SKM-1 treated with dmso at 0.1 percent for 144 hours (cell line): ENCODE measurements around the gene ALG9.
"Not testable (repeated sequence)": the region's sequence is repeated elsewhere in the genome, so short reads cannot be mapped to it uniquely, and the experiment has no call there.

Source experiments
- DNase-seq: peaks from one replicate; lab custom pipeline; 2025; ENCODE audit not compliant: unreplicated experiment; lab: John Stamatoyannopoulos, UW

The ALG9 gene

DNA sequence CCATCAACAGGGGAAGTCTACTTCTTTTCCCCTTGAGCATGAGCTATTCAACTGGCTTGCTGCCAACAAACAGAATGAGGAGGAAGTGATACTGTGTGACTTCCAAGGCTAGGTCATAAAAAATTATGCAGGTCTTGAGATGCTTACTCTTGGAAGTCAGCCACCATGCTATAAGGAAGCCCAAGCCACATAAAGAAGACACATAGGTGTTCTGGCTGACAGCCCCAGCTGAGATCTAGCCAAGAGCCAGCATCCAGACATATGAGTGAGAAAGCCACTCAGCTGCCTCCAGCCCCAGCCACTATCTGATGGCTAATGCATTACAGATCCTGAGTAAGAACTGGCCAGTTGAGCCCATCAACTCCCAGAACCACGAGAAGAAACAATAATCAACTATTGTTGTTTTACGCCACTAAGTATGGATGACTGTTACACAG lies 74.2 kb downstream of the ALG9 start:
- peak; percentile 51 for DNase-seq

DNA sequence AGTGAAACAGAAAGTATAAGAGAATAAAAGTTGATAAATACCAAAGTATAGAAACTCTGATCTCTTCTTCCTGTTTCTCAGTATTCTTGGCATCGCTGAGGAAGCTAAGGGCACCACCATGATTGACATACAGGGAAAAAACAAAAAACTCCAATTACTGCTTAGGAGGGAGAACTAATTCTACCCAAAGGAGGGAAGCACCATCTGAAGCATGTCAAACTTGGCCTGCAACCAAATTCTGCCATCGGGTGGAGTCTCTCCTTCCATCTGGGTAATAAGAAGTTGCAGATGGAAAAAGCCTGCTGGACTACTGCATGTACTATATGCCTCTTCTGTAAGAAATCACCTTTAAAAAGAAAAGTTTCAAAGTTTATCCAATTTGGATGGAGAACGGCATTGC lies 74.7 kb downstream of the ALG9 start:
- no peak for DNase-seq

- DNase-seq = no peak
Observed at GRCh38 chr11:111795334-111795985, 75.9 kb downstream of the ALG9 start.

- DNase-seq = no peak
Observed at GRCh38 chr11:111793863-111794262, 77.5 kb downstream of the ALG9 start.

GRCh38 chr11:111792955-111793500 lies 78.4 kb downstream of the ALG9 start:
- no peak for DNase-seq

GRCh38 chr11:111792314-111792713 lies 79.1 kb downstream of the ALG9 start:
- DNase-seq = no peak

DNA sequence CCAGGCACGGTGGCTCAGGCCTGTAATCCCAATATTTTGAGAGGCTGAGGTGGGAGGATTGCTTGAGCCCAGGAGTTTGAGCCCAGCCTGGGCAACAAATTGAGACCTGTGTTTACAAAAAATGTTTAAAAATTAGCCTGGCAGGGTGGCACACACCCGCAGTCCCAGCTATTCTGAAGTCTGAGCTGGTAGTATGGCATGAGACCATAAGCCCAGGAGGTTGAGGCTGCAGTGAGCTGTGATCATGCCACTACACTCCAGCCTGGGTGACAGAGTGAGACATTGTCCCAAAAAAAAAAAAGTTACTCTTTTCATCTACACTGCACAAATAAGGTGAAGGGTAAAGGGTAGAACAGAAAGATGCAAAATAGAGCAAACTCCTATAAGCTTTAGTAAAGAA lies 82.9 kb downstream of the ALG9 start:
- no peak for DNase-seq

- peak; percentile 22 for DNase-seq
Observed at GRCh38 chr11:111788051-111788450, 83.3 kb downstream of the ALG9 start.

- DNase-seq = no peak
Observed at GRCh38 chr11:111785886-111786412, 85.4 kb downstream of the ALG9 start.

DNA sequence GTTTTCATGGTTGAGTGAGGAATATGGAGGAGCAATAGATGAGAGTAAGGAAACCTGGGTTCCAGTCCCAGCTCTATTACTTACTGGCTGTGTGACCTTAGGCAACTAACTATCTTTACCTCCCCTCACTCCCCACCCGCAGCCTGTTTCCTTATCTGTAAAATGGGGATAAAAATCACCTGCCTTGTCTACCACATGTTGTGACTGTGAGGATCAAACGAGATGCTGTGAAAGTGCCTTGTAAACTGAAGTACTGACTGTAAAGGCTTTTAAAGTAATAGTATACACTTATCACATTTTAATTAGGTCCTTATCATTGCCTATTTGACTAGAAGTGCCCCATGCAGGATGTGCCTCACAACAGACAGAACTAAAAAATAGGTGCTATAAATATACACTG lies 86.3 kb downstream of the ALG9 start:
- no peak for DNase-seq

DNA sequence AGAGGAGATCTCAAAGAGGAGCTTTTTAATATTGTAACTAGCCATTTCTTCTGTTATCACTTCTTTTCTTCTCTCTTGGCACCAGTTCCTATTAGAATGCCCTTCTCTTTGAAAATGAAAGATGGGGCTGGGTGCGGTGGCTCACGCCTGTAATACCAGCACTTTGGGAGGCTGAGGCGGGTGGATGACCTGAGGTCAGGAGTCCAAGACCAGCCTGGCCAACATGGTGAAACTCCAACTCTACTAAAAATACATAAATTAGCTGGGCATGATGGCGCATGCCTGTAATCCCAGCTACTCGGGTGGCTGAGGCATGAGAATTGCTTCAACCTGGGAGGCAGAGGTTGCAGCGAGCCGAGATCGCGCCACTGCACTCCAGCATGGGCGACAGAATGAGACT lies 87.1 kb downstream of the ALG9 start:
- DNase-seq = not testable (repeated sequence)

GRCh38 chr11:111782109-111782741 lies 89.2 kb downstream of the ALG9 start:
- DNase-seq = no peak

DNA sequence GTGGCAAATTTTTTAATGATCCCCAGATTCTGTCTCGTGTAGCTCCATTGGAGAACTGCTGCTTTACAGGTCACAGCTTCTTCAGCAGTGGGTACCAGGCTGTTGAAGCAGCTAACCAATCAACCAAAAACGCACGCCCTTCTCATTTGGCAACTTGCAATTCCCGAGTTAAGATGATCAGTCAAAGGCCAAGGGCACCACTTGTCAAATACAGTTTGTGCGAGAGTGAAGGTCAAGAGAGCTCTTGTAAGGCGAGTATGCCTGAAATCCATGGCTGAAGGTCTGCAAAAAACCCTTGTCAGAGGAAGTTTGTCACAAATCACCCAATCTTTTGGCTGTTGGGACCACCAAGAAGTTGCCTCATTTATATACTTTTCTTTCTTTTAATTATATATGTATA lies 92.3 kb downstream of the ALG9 start:
- DNase-seq = no peak

DNA sequence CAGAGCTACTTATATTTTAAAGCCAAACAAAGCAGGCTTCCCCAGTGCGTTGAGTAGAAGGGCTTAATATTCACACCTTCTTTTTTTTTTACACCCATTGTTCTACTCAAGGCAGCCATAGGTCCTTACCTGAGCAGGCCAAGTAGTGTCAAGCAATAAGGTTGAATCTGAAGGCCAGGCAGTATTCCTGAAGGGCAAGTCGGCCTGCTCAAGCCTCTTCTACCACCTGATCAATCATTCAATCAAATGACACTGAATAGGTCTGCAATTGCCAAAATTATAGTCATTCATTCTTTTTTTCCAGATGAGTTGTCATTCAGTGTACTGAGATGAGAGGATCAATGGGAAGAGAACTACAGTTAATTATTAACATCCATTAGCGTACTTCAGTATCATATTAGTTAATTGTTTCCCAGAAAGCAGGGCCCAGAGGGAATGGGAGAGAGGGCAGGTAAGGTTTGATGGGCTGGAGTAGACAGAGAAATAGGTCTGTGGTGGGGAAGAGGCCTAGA lies 93.3 kb downstream of the ALG9 start:
- DNase-seq = no peak

GRCh38 chr11:111777094-111778046 lies 94.0 kb downstream of the ALG9 start:
- DNase-seq = peak; percentile 77

GRCh38 chr11:111776398-111777093 lies 94.8 kb downstream of the ALG9 start:
- DNase-seq = no peak

DNA sequence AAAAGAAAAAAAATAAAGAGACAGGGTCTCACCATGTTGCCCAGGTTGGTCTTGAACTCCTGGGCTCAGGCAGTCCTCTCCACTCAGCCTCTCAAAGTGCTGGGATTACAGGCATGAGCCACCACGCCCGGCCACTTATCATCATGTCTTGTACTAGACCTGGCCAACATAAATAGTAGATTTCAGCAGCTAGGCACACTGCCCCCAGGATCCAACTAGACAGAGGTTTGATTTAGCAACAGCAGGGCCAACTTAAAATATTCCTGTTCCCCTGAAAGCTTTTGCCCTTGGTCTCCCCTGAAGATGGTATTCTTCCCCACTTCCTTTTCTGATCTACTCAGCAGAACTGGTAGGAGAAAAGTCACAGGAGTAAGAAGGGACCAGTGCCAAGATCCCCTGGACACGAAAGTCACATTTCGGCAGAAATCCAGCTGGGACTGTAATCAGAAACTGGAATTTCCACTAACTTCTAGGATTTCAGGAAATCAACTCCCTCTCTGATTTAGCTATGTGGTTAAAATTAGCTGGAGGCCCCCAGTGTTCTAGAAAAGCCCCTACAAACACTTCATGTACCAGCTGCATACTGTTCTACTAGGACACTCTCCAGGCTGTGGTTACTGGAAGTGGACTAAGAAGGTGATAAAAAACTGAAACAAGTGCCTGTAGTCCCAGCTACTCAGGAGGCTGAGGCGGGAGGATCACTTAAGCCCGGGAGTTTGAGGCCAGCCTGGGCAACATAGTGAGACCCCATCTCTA lies 96.2 kb downstream of the ALG9 start:
- no peak for DNase-seq

GRCh38 chr11:111772535-111772934 lies 98.8 kb downstream of the ALG9 start:
- DNase-seq = no peak

DNA sequence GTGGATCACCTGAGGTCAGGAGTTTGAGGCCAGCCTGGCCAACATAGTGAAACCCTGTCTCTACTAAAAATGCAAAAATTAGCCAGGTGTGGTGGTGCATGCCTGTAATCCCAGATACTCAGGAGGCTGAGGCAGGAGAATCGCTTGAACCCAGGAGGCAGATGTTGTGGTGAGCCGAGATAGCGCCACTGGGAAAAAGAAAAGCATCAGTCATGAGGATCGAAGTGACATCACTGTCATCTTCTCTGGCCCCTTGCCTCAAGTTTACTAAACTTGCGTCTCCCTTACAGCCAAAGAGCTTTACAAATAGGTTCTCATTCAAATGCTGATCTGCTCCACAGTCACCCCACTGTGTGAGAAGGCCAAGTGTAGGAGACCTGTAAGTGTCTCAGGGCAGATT lies 100.2 kb downstream of the ALG9 start:
- not testable (repeated sequence) for DNase-seq
